Fibroblast of villous mesenchyme (primary cell): Measurements from ENCODE around the gene TRAPPC12. TPM values are rescaled to one million over a fixed set of nuclear protein-coding genes. Genes with fewer than 3 reads are reported as not detected.
"Not testable (repeated sequence)": the region's sequence is repeated elsewhere in the genome, so short reads cannot be mapped to it uniquely, and the experiment has no call there.

ENCODE experiments used
- DNase-seq: peaks from one replicate; pipeline ENCODE4 v3.0.0-alpha.2; 2010; ENCODE audit warnings: low read depth
- H3K4me3 ChIP-seq: 2 replicates; pipeline ENCODE4 v1.5.1; 2011; ENCODE audit warnings: low read depth, mild to moderate bottlenecking, low read length
- total RNA-seq: library from RNA; depleted of rRNA; stranded (reverse); fragments of >200 nt; gene quantifications from 2 replicates; pipeline ENCODE4 v1.2.3, GENCODE V29; 2012
- TF ChIP-seq, protein P1 (sequence below): IDR thresholded peaks from 2 replicates; pipeline ENCODE4 v1.5.1; 2012; ENCODE audit warnings: low read depth, mild to moderate bottlenecking, low read length; ENCODE audit not compliant: insufficient read depth

The TRAPPC12 gene
- total RNA-seq, 1 donor = 50.1 TPM

DNA sequence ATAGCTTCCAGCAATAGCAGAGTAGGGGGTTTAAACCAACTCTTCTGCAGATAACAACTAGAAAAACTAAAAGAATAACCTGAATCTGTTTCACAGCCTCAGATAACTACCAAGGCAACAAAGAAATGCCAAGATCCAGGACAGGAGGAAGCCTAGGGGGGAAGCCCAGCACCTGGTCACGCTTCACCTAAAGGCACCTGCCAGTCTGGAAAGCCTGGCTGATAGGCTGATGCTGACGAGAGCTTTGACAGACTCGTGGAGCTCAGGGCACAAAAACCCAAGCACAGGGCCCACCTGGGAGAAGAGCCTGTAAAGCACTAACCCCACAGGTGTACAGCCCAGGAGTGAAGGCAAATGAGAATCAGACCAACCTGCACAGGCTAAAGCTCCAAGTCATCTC is 24.5 kb upstream of the TRAPPC12 start:
- no peak overlapping the region for H3K4me3 ChIP-seq
- TF ChIP-seq, protein P1, sequence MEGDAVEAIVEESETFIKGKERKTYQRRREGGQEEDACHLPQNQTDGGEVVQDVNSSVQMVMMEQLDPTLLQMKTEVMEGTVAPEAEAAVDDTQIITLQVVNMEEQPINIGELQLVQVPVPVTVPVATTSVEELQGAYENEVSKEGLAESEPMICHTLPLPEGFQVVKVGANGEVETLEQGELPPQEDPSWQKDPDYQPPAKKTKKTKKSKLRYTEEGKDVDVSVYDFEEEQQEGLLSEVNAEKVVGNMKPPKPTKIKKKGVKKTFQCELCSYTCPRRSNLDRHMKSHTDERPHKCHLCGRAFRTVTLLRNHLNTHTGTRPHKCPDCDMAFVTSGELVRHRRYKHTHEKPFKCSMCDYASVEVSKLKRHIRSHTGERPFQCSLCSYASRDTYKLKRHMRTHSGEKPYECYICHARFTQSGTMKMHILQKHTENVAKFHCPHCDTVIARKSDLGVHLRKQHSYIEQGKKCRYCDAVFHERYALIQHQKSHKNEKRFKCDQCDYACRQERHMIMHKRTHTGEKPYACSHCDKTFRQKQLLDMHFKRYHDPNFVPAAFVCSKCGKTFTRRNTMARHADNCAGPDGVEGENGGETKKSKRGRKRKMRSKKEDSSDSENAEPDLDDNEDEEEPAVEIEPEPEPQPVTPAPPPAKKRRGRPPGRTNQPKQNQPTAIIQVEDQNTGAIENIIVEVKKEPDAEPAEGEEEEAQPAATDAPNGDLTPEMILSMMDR = no peak
- DNase-seq = no peak

DNA sequence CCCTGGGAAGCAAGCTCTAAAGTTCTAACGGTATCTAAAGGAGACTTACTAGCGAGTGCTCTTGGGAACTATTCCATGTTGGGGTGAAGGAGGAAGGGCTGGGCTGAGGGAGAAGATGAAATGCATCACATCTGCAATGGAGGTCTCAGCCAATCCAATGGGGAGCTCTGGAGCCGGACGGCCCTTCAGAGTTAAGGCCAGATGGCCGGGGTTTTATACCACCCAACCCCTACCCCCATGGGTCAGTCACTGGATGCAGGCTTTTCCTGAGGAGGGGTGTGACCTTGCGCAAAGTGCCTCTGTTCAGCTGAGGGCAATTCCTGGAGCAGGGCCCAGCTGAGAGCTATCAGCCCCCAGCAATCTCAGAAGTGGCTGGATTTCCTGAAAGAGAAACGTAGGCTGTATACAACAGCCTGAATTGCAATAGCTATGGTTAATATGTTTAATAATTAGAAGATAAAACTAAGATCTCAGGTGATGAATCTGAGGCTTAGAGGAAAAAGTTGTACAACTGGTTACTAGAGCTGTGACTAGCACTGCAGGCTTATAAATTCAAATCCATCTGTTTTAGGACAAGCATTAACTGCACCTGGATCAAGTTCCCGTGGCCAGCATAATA is 23.4 kb upstream of the TRAPPC12 start:
- DNase-seq = no peak
- TF ChIP-seq, protein P1 = no peak
- H3K4me3 ChIP-seq = no peak overlapping the region

DNA sequence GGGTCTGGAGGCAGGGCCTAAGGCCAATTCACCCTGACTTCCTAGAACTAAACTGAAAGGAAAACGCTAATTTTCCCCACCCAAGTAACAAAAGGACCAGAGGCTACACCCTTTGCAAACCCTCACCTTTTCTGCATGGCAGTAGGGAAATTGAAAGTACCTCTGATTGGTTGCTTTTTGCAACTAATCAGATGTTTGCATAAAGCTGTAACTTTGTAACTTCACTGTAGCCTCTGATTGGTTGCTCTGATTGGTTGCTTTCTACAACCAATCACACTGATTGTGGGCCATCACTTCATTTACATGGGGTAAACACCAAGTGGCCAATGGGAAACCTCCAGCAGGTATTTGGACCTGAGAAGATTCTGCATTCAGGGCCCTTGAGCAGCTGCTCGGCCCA is 22.7 kb upstream of the TRAPPC12 start:
- no peak overlapping the region for H3K4me3 ChIP-seq
- no peak for DNase-seq
- TF ChIP-seq, protein P1 = no peak

DNA sequence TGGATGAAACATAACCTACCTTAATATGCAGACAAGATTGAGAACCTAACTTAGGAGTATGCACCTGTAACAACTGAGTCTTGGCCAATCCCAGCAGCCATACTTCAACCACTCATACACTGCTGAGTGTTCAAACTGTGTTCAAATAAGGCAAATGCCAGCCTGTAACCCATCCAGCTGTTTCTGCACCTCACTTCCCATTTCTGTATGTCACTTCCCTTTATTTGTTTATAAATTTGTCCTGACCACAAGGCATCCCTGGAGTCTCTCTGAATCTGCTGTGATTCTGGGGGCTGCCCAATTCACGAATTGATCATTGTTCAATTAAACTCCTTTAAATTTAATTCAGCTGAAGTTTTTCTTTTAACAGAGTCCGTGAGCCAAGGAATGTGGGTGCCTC is 22.0 kb upstream of the TRAPPC12 start:
- H3K4me3 ChIP-seq, DNase-seq: not testable (repeated sequence)

DNA sequence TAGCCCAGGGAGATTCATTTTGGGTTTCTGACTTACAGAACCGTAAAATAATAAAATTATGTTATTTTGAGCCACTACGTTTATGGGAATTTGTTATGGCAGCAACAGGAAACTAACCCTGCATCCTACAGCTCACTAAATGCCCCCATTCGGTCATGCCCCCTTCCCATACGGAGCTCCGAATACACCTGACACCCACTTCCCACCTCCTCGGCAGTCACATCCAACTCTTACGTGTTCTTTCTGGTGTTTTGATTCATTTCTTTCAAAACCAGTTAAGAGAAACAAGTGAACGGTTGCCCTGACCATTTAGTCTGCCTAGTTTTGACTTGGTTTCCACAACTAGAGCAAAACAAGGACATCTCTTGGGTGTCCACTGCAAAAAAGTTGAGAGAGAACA is 21.6 kb upstream of the TRAPPC12 start:
- no peak for DNase-seq
- H3K4me3 ChIP-seq = no peak overlapping the region
- TF ChIP-seq, protein P1 = no peak

DNA sequence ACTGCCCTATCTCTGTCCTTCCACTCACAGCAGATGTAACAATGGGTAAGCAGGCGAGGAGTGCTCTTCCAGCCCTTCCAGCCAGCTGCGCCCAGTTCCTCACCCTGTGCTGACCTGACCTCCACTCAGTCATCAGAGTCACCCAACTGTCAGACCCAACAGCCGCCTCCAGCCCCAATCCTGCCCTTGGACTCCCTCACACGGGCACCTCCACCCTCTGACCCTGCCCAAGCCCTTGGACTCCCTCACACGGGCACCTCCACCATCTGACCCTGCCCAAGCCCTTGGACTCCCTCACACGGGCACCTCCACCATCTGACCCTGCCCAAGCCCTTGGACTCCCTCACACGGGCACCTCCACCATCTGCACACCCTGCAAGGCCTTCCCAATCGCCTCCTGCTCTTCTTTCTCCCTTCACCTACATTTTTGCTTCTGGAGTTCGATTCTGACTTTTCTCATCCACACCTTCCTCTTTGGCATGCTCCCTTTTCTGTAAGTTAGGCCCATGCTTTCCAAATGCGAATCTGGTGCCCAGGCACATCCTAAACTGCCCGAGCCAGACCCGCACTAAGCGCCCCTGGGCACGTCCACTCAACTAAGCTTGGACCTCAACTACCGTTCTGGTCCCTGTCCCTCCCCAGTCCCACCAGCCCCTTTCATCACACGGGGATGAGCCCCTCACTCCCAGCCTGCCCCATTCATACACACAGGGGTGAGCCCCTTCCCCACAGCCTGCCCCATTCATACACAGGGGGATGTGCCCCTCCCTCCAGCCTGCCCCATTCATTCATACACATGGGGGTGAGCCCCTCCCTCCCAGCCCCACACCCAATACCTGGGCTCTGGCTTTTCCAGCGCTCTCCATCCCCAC is 17.7 kb upstream of the TRAPPC12 start:
- DNase-seq = no peak
- TF ChIP-seq, protein P1 = no peak
- H3K4me3 ChIP-seq = no peak overlapping the region

DNA sequence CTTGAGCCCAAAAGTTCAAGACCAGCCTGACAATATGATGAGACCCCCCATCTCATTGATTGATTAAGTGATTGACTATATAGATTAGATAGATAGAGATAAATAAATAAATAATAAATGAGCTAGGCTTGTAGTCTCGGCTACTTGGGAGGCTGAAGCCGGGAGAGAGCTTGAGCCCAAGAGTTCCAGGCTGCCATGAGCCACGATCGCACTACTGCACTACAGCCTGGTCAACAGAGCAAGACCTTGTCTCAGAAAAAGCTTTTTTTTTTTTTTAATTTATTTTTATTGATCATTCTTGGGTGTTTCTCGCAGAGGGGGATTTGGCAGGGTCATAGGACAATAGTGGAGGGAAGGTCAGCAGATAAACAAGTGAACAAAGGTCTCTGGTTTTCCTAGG is 14.3 kb upstream of the TRAPPC12 start:
- H3K4me3 ChIP-seq = no peak overlapping the region
- TF ChIP-seq, protein P1 = no peak
- DNase-seq = no peak
